HFF-Myc (cell line): ENCODE measurements around the gene IFFO2.

ENCODE experiments used
- DNase-seq: peaks from one replicate; pipeline ENCODE4 v3.0.0-alpha.2; 2011; ENCODE audit warnings: low read depth; ENCODE audit errors: extremely low read depth
- H3K4me3 ChIP-seq: replicated peaks from 2 replicates; pipeline ENCODE4 v1.5.1; 2011; ENCODE audit warnings: low read depth, mild to moderate bottlenecking, control low read depth, low read length
- TF ChIP-seq, protein P1 (sequence below): IDR thresholded peaks from 2 replicates; pipeline ENCODE4 v1.5.1; 2012; ENCODE audit warnings: mild to moderate bottlenecking, low read depth, low read length, control low read depth; ENCODE audit errors: missing control alignments

IFFO2 gene

DNA sequence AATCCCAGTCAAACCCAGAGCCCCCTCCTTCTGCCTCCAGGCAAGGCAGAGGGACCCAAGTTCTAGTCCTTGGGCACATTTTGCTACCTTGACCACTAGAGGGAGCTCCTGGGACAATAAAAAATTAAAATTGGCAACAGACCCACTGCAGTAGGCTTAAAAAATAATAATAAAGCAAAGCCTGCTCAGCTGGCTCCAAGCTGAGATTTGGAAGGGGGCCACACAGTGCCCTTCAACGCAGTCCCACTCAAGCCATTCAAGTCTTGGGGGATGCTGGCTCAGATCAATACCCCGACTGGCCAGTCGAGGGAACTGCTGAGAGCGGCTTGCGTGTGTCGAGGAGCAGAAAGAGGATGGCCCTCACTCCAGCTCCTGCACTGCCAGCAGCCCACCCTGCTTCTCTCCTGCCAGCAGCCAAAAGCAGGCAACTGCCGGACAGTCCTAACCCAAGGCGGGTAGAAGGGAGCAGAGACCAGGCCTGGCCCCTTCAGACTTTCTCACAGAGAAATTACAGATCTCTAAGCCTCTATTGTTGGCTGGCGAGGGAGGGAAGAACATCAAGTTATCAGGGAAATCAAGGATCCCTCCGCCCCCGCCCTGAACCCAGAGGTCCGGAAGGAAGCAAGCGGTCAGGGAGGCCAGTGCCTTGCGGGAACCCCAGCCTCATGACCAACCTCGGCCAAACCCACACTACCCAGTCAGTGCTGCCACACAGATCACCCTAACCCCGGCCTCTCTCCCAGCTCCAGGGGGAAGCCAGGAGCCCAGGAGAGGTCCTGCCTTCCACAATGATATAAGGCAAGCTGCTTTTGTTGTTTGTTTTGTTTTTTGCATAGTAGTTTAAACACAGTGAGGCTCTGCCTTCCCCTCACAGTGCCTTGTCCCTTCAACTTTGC, 49.2 kb downstream of the IFFO2 start:
- H3K4me3 ChIP-seq: no peak overlapping the region
- TF ChIP-seq, protein P1, sequence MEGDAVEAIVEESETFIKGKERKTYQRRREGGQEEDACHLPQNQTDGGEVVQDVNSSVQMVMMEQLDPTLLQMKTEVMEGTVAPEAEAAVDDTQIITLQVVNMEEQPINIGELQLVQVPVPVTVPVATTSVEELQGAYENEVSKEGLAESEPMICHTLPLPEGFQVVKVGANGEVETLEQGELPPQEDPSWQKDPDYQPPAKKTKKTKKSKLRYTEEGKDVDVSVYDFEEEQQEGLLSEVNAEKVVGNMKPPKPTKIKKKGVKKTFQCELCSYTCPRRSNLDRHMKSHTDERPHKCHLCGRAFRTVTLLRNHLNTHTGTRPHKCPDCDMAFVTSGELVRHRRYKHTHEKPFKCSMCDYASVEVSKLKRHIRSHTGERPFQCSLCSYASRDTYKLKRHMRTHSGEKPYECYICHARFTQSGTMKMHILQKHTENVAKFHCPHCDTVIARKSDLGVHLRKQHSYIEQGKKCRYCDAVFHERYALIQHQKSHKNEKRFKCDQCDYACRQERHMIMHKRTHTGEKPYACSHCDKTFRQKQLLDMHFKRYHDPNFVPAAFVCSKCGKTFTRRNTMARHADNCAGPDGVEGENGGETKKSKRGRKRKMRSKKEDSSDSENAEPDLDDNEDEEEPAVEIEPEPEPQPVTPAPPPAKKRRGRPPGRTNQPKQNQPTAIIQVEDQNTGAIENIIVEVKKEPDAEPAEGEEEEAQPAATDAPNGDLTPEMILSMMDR: peak; percentile 81
- no peak for DNase-seq

DNA sequence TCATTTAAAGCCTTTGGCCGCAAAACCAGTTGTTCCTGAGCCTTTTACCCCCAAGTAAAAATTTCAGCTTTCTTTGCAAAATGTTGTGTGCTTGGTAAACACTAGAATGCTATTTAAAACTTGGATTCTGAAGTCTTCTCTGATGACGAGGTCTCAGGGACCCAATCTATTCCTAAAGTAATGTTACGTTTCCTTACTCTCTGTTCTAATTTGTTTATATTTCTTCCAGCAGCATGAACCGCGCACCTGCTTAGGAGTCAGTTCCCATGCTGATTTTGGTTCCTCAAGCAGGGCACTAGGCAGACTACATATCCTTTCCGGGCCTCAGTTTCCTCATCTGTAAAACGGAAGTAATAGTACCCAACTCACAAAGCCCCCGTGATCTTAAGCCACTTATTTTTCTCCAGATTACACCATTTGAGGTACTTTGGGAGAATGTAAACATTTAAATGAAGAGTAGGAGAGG, 53.2 kb downstream of the IFFO2 start:
- DNase-seq: no peak
- H3K4me3 ChIP-seq: peak overlapping the region; percentile 76
- TF ChIP-seq, protein P1: no peak

DNA sequence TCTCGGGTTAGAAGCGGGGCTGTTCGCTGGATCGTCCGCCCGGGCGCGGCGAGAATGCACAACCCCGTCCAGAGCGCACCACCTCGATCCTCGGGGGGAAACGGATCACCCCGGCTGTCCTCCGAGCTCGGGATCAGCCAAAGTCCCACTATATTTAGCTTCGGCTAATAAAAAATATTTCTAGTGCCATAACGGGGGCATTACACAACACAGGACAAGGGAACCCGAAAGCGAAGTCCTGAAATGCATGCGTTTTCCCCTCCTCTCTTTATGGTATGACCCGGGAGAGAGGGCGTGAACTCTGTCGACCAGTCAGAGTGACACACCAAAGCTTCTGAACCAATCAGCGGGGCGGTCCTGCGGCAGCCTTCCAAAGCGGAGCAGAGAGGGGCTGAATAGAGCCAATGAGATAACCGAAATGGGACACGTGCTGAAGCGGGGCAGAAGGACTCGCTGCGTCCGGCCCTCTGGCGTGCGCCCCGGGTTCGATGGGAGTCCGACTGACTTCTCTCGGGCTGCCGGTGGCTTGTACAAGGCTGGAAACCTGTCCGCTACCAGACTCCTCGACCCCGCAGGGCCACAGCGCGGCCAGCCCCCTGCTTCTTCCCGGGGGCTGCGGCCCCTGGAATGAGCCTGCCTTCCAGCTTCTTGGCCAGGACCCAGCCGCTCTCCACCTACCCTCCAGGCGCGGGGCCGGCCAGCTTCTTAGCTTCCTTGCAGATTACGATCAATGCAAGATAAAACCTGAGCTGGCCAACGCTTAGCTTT, 53.8 kb downstream of the IFFO2 start, which contains the start of gene ALDH4A1:
TSS of gene ALDH4A1 (minus strand) at position 33 of the 768 bp plus-strand sequence. CDS start at position 1, 32 bp downstream.
- H3K4me3 ChIP-seq: peak within 1 kb of the TSS; percentile 76
- TF ChIP-seq, protein P1: no peak
- peak; percentile 96 for DNase-seq

DNA sequence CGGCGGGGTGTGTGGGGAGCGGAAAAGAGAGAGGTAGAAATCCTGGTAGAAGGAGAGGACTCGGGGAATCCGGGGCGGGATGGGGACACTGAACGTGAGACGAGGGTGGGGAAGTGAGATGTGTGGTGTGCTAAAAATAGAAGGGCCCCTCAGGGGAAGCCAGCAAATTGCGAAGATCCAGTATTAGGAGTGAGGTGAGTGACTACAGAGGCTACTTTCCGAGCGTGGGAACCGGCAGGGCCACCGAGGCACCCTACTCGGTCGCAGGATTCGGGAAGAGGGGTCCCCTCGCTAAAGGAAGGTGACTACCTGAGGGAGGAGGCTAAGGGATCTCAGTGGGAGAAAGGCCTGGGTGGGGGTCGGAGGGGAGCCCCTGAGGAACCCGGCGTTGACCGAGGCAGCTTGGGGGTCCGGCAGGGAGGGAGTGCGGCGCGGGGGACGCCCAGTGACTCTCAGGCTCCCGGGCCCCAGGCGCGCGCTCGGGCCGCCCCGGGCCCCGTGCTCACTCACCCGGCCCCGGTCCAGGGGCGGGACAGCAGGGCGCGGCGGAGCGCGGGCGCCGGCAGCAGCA, 54.4 kb downstream of the IFFO2 start:
- H3K4me3 ChIP-seq: peak overlapping the region; percentile 76
- TF ChIP-seq, protein P1: no peak
- DNase-seq: no peak

DNA sequence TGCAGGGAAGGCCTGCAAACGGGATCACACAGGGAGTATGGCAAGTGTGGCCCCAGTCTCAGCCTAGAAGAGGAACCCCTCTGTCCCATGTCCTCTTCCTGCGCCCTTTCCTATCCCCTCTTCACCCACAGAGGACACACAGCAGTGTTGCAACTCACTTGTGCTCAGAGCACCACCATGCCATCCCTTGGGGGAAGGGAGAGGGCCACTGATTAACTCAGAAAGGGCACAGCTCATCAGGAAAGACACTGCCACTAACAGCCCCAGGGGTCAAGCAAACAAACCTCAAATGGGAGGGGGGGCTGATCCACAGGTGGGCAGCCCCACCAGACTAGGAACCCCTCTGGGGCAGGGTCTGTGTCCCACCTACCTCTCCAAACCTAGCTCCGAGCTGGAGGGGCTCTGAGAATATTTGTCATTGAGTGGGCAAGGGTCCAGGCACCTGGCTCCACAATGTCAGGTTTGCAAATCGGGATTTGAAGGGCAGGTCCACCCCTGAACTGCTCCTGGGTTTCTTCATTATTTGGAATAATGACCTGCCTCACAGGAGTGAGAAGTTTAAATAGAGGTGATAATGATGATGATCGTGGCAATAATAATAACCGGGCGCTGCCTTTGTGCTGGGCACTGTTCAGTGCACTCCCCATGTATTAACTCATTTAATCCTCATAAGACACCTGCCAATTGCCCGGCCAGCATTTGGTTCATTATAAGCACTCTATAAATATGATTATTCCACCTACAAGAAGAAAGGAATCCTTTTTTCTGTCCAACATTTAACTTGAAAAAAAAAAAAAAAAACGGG, 55.1 kb downstream of the IFFO2 start:
- peak overlapping the region; percentile 76 for H3K4me3 ChIP-seq
- no peak for DNase-seq
- TF ChIP-seq, protein P1: no peak

DNA sequence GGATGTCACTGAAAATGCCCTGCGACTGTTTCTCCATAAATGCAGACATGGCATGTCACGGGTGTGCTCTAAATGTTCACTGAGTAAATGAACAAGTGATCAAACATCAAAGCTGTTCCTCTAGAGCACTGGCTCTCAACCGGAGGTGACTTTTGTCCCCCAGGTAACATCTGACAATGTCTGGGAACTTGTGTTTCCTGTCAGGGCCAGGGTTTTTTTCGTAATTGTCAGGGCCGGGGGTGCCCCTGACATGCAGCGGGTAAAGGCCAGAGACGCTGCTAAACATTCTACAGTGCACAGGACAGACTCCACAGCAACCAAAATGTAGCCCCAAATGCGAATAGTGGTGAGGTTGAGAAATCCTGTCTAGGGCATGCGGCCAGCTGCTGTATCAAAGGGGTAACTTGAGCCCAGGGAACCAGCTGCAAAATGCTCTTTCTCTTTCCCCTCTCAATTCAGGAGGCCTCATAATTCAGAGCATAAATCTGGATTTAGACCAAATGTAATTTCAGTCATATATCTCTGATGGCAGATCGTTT, 56.1 kb downstream of the IFFO2 start:
- H3K4me3 ChIP-seq: no peak overlapping the region
- TF ChIP-seq, protein P1: no peak
- DNase-seq: no peak
